Measurements from ENCODE around the gene SDR42E1. TPM values are rescaled to one million over a fixed set of nuclear protein-coding genes. Genes with fewer than 3 reads are reported as not detected.
A peak's percentile ranks its signal among the peaks of the same experiment; 100 is the strongest.

The SDR42E1 gene
- total RNA-seq (2021; ENCODE audit: unreplicated experiment) (0.33 TPM), Bru-seq, nascent RNA (percentile 27 among the genes with signal in this experiment), BruChase-seq, experiment 1, labeled RNA remaining after a 2-hour chase (percentile 33 among the genes with signal in this experiment), BruChase-seq, experiment 2, labeled RNA remaining after a 6-hour chase (percentile 25 among the genes with signal in this experiment)
- 0.75 TPM for polyA plus RNA-seq (2012; ENCODE audit: insufficient read length)
- long read RNA-seq, partial matches to known transcripts, result 0 of 1 reads
- long read RNA-seq, other reads (novel, unspliced or antisense), result 0 of 1 reads

- Histone ChIP-seq H3K27me3 (ENCODE audit: control insufficient read depth, insufficient read depth, low read length) (no peaks in the 10 kb centered on the region; the same call in none of the 2 replicates), H3K36me3 (ENCODE audit: control insufficient read depth, insufficient read depth, low read length) (peaks cover 4% of the 10 kb centered on the region; the same call in 1 of the 2 replicates), H3K4me3 (ENCODE audit: low read depth in 2 of 2, low read length in 2 of 2) (peak within 1 kb of the TSS; percentile 12 to 29), H3K9me3 (ENCODE audit: control insufficient read depth, insufficient read depth, low read depth, low read length) (no peaks in the 10 kb centered on the region), H3K27ac (ENCODE audit: low read length) (no peak within 1 kb of the TSS), H3K4me1 (ENCODE audit: control insufficient read depth, insufficient read depth, low read length) (no peaks in the 10 kb centered on the region)
- BruUV-seq (replicated peaks), result no TSS peak
- ChIA-PET CTCF (no interaction called here), POLR2A (interaction anchor here (0.6 kb wide), 2 partner anchors 582 to 1077 kb away, joined by 5 read pairs; no protein-coding TSS in a partner anchor)
- TF ChIP-seq SIN3A (IDR thresholded peaks at IDR 0.05; ENCODE audit: borderline replicate concordance, insufficient read depth, low read depth, low read length), result no peak
- TF ChIP-seq POLR2AphosphoS5 (IDR thresholded peaks at IDR 0.05; ENCODE audit: low read depth, low read length), result no peak
- no peak for TF ChIP-seq TCF7L2 (IDR thresholded peaks at IDR 0.05; ENCODE audit: low read depth, low read length)
- TF ChIP-seq REST (IDR thresholded peaks at IDR 0.05; ENCODE audit: insufficient read depth in 1 of 2, low read depth in 2 of 2, low read length in 1 of 2), result no peak
- no peak for TF ChIP-seq CTCF (IDR thresholded peaks at IDR 0.05)
- ATAC-seq, result no peak; the same call in 1 of the 2 replicates
- no peak for DNase-seq (ENCODE audit: low read depth, low spot score)
- intact Hi-C loops (cut with micrococcal nuclease; ENCODE audit: unreplicated experiment), result no loop called here
- in situ Hi-C loops (cut with HindIII; ENCODE audit: low pct_unique_long_range_greater_than_20kb, low sequenced_read_pairs), result no loop called here
These were observed at the start of gene SDR42E1 for GRCh38 chr16:82011199-82011641. Gene SDR42E1 (minus strand): TSS chr16:82011470. CDS start chr16:82000858, 10,612 bp downstream.

- H3K4me3 ChIP-seq (ENCODE audit: low read depth in 2 of 2, low read length in 2 of 2), result no peak overlapping the region
- H3K27ac ChIP-seq (ENCODE audit: low read length), result no peak overlapping the region
- ChIA-PET CTCF (no interaction called here), POLR2A (no interaction called here)
- no peaks in the 10 kb centered on the region for H3K9me3 ChIP-seq (ENCODE audit: control insufficient read depth, insufficient read depth, low read depth, low read length)
- ATAC-seq (no peak), DNase-seq (ENCODE audit: low read depth, low spot score) (no peak)
- no TSS peak for BruUV-seq (replicated peaks)
- intact Hi-C loops (cut with micrococcal nuclease; ENCODE audit: unreplicated experiment), result loop anchor here (10.0 kb wide), 1 partner anchor 115 kb away; no protein-coding TSS in a partner anchor
- no peak for TF ChIP-seq POLR2AphosphoS5 (IDR thresholded peaks at IDR 0.05; ENCODE audit: low read depth, low read length)
- peak; percentile 73 for TF ChIP-seq TCF7L2 (IDR thresholded peaks at IDR 0.05; ENCODE audit: low read depth, low read length)
- H3K36me3 ChIP-seq (ENCODE audit: control insufficient read depth, insufficient read depth, low read length), result no peaks in the 10 kb centered on the region
- H3K27me3 ChIP-seq (ENCODE audit: control insufficient read depth, insufficient read depth, low read length), result no peaks in the 10 kb centered on the region; the same call in 1 of the 2 replicates
- no peaks in the 10 kb centered on the region for H3K4me1 ChIP-seq (ENCODE audit: control insufficient read depth, insufficient read depth, low read length)
- in situ Hi-C loops (cut with HindIII; ENCODE audit: low pct_unique_long_range_greater_than_20kb, low sequenced_read_pairs), result no loop called here
These were observed 48.7 kb upstream of the SDR42E1 start for GRCh38 chr16:82059983-82060421.

Data from Panc1 (cell line).